ENCODE measurements around the gene NPY5R. TPM values are rescaled to one million over a fixed set of nuclear protein-coding genes. Genes with fewer than 3 reads are reported as not detected.

Gene NPY5R
- total RNA-seq, 1 donor = not detected

GRCh38 chr4:163350672-163351071 is 7.0 kb downstream of the NPY5R start:
- DNase-seq (ENCODE audit: low read depth) = no peak
- no peak overlapping the region for H3K4me3 ChIP-seq (ENCODE audit: low read depth, low read length)
- TF ChIP-seq CTCF (IDR thresholded peaks at IDR 0.05; ENCODE audit: insufficient read depth, low read length) = no peak

GRCh38 chr4:163353054-163353453 is 9.4 kb downstream of the NPY5R start:
- no peak for DNase-seq (ENCODE audit: low read depth)
- no peak overlapping the region for H3K4me3 ChIP-seq (ENCODE audit: low read depth, low read length)
- TF ChIP-seq CTCF (IDR thresholded peaks at IDR 0.05; ENCODE audit: insufficient read depth, low read length) = no peak

- DNase-seq (ENCODE audit: low read depth) = no peak
- TF ChIP-seq CTCF (IDR thresholded peaks at IDR 0.05; ENCODE audit: insufficient read depth, low read length) = no peak
- no peak overlapping the region for H3K4me3 ChIP-seq (ENCODE audit: low read depth, low read length)
These were observed 12.4 kb downstream of the NPY5R start for GRCh38 chr4:163356104-163356503.

- H3K4me3 ChIP-seq (ENCODE audit: low read depth, low read length) = no peak overlapping the region
- TF ChIP-seq CTCF (IDR thresholded peaks at IDR 0.05; ENCODE audit: insufficient read depth, low read length) = no peak
- DNase-seq (ENCODE audit: low read depth) = no peak
These were observed 24.0 kb downstream of the NPY5R start for GRCh38 chr4:163367651-163368050.

GRCh38 chr4:163372029-163372428 is 28.3 kb downstream of the NPY5R start:
- no peak overlapping the region for H3K4me3 ChIP-seq (ENCODE audit: low read depth, low read length)
- no peak for TF ChIP-seq CTCF (IDR thresholded peaks at IDR 0.05; ENCODE audit: insufficient read depth, low read length)
- no peak for DNase-seq (ENCODE audit: low read depth)

- no peak for DNase-seq (ENCODE audit: low read depth)
- no peak for TF ChIP-seq CTCF (IDR thresholded peaks at IDR 0.05; ENCODE audit: insufficient read depth, low read length)
- H3K4me3 ChIP-seq (ENCODE audit: low read depth, low read length) = no peak overlapping the region
These were observed 35.0 kb downstream of the NPY5R start for GRCh38 chr4:163378661-163379060.

GRCh38 chr4:163380703-163381102 is 37.0 kb downstream of the NPY5R start:
- H3K4me3 ChIP-seq (ENCODE audit: low read depth, low read length) = no peak overlapping the region
- DNase-seq (ENCODE audit: low read depth) = no peak
- TF ChIP-seq CTCF (IDR thresholded peaks at IDR 0.05; ENCODE audit: insufficient read depth, low read length) = no peak

Data from fibroblast of the aortic adventitia (primary cell).